ENCODE measurements around the gene SETDB2.

SETDB2 gene

GRCh38 chr13:49436890-49437289, 7.2 kb upstream of the SETDB2 start:
- H3K27ac ChIP-seq (ENCODE audit: low read length) = no peak overlapping the region

GRCh38 chr13:49437705-49438104, 6.4 kb upstream of the SETDB2 start:
- H3K4me3 ChIP-seq (ENCODE audit: low read length) = no peak overlapping the region
- no peaks in the 10 kb centered on the region for H3K4me1 ChIP-seq (ENCODE audit: insufficient read depth, low read length)

More at GRCh38 chr13:49436890-49437289, 7.2 kb upstream of the SETDB2 start:
- Histone ChIP-seq H3K9ac (ENCODE audit: low read depth, low read length) (no peak overlapping the region), H3K36me3 (ENCODE audit: insufficient read depth, low read depth, low read length) (no peaks in the 10 kb centered on the region), H3K27me3 (ENCODE audit: insufficient read depth, low read length) (no peaks in the 10 kb centered on the region), H3K9me3 (ENCODE audit: insufficient read depth, low read depth, low read length) (no peaks in the 10 kb centered on the region), H3K4me1 (ENCODE audit: insufficient read depth, low read length) (no peaks in the 10 kb centered on the region), H3K4me3 (ENCODE audit: low read length) (no peak overlapping the region)

GRCh38 chr13:49439609-49440008, 4.5 kb upstream of the SETDB2 start:
- Histone ChIP-seq H3K27ac (ENCODE audit: low read length) (no peak overlapping the region), H3K9ac (ENCODE audit: low read depth, low read length) (no peak overlapping the region), H3K9me3 (ENCODE audit: insufficient read depth, low read depth, low read length) (no peaks in the 10 kb centered on the region), H3K36me3 (ENCODE audit: insufficient read depth, low read depth, low read length) (no peaks in the 10 kb centered on the region), H3K4me3 (ENCODE audit: low read length) (no peak overlapping the region), H3K4me1 (ENCODE audit: insufficient read depth, low read length) (no peaks in the 10 kb centered on the region), H3K27me3 (ENCODE audit: insufficient read depth, low read length) (no peaks in the 10 kb centered on the region)

More at GRCh38 chr13:49437705-49438104, 6.4 kb upstream of the SETDB2 start:
- Histone ChIP-seq H3K36me3 (ENCODE audit: insufficient read depth, low read depth, low read length) (no peaks in the 10 kb centered on the region), H3K9me3 (ENCODE audit: insufficient read depth, low read depth, low read length) (no peaks in the 10 kb centered on the region), H3K27ac (ENCODE audit: low read length) (no peak overlapping the region), H3K9ac (ENCODE audit: low read depth, low read length) (no peak overlapping the region), H3K27me3 (ENCODE audit: insufficient read depth, low read length) (no peaks in the 10 kb centered on the region)

GRCh38 chr13:49441312-49441711, 2.8 kb upstream of the SETDB2 start:
- Histone ChIP-seq H3K36me3 (ENCODE audit: insufficient read depth, low read depth, low read length) (no peaks in the 10 kb centered on the region), H3K9ac (ENCODE audit: low read depth, low read length) (no peak overlapping the region), H3K9me3 (ENCODE audit: insufficient read depth, low read depth, low read length) (no peaks in the 10 kb centered on the region), H3K27me3 (ENCODE audit: insufficient read depth, low read length) (no peaks in the 10 kb centered on the region), H3K4me1 (ENCODE audit: insufficient read depth, low read length) (peaks cover 4% of the 10 kb centered on the region; the same call in 1 of the 2 replicates), H3K4me3 (ENCODE audit: low read length) (no peak overlapping the region), H3K27ac (ENCODE audit: low read length) (no peak overlapping the region)

- H3K4me1 ChIP-seq (ENCODE audit: insufficient read depth, low read length) = peaks cover 4% of the 10 kb centered on the region; the same call in 1 of the 2 replicates
- no peak overlapping the region for H3K27ac ChIP-seq (ENCODE audit: low read length)
- no peaks in the 10 kb centered on the region for H3K27me3 ChIP-seq (ENCODE audit: insufficient read depth, low read length)
- no peaks in the 10 kb centered on the region for H3K36me3 ChIP-seq (ENCODE audit: insufficient read depth, low read depth, low read length)
- no peaks in the 10 kb centered on the region for H3K9me3 ChIP-seq (ENCODE audit: insufficient read depth, low read depth, low read length)
- no peak overlapping the region for H3K4me3 ChIP-seq (ENCODE audit: low read length)
- no peak overlapping the region for H3K9ac ChIP-seq (ENCODE audit: low read depth, low read length)
These were observed 2.2 kb upstream of the SETDB2 start for GRCh38 chr13:49441846-49442245.

GRCh38 chr13:49443357-49443703, 744 bp upstream of the SETDB2 start:
- Histone ChIP-seq H3K27me3 (ENCODE audit: insufficient read depth, low read length) (no peaks in the 10 kb centered on the region), H3K36me3 (ENCODE audit: insufficient read depth, low read depth, low read length) (no peaks in the 10 kb centered on the region), H3K9me3 (ENCODE audit: insufficient read depth, low read depth, low read length) (no peaks in the 10 kb centered on the region), H3K4me3 (ENCODE audit: low read length) (peak overlapping the region; percentile 83), H3K4me1 (ENCODE audit: insufficient read depth, low read length) (peaks cover 4% of the 10 kb centered on the region; the same call in 1 of the 2 replicates), H3K9ac (ENCODE audit: low read depth, low read length) (peak overlapping the region; percentile 93), H3K27ac (ENCODE audit: low read length) (peak overlapping the region; percentile 85)

- H3K27me3 ChIP-seq (ENCODE audit: insufficient read depth, low read length) = no peaks in the 10 kb centered on the region
- no peak overlapping the region for H3K27ac ChIP-seq (ENCODE audit: low read length)
- H3K9ac ChIP-seq (ENCODE audit: low read depth, low read length) = peak overlapping the region; percentile 81; the same call in 1 of the 2 replicates
- peak overlapping the region; percentile 83 for H3K4me3 ChIP-seq (ENCODE audit: low read length)
- H3K4me1 ChIP-seq (ENCODE audit: insufficient read depth, low read length) = peaks cover 4% of the 10 kb centered on the region; the same call in 1 of the 2 replicates
- no peaks in the 10 kb centered on the region for H3K9me3 ChIP-seq (ENCODE audit: insufficient read depth, low read depth, low read length)
- H3K36me3 ChIP-seq (ENCODE audit: insufficient read depth, low read depth, low read length) = no peaks in the 10 kb centered on the region
These were observed 686 bp downstream of the SETDB2 start for GRCh38 chr13:49444524-49445395.

- Histone ChIP-seq H3K4me3 (ENCODE audit: low read length) (no peak overlapping the region), H3K4me1 (ENCODE audit: insufficient read depth, low read length) (peaks cover 4% of the 10 kb centered on the region; the same call in 1 of the 2 replicates), H3K27me3 (ENCODE audit: insufficient read depth, low read length) (no peaks in the 10 kb centered on the region), H3K27ac (ENCODE audit: low read length) (no peak overlapping the region), H3K9ac (ENCODE audit: low read depth, low read length) (no peak overlapping the region), H3K36me3 (ENCODE audit: insufficient read depth, low read depth, low read length) (no peaks in the 10 kb centered on the region), H3K9me3 (ENCODE audit: insufficient read depth, low read depth, low read length) (no peaks in the 10 kb centered on the region)
These were observed 2.4 kb downstream of the SETDB2 start for GRCh38 chr13:49446473-49446872.

- Histone ChIP-seq H3K4me3 (ENCODE audit: low read length) (no peak overlapping the region), H3K4me1 (ENCODE audit: insufficient read depth, low read length) (peaks cover 4% of the 10 kb centered on the region; the same call in 1 of the 2 replicates), H3K9me3 (ENCODE audit: insufficient read depth, low read depth, low read length) (no peaks in the 10 kb centered on the region), H3K9ac (ENCODE audit: low read depth, low read length) (no peak overlapping the region), H3K27me3 (ENCODE audit: insufficient read depth, low read length) (no peaks in the 10 kb centered on the region), H3K36me3 (ENCODE audit: insufficient read depth, low read depth, low read length) (no peaks in the 10 kb centered on the region), H3K27ac (ENCODE audit: low read length) (no peak overlapping the region)
These were observed 4.7 kb downstream of the SETDB2 start for GRCh38 chr13:49448753-49449152.

GRCh38 chr13:49450105-49450819, 6.2 kb downstream of the SETDB2 start:
- Histone ChIP-seq H3K4me3 (ENCODE audit: low read length) (no peak overlapping the region), H3K9me3 (ENCODE audit: insufficient read depth, low read depth, low read length) (no peaks in the 10 kb centered on the region), H3K4me1 (ENCODE audit: insufficient read depth, low read length) (0 out of 2 replicates have a peak, but pooled peaks cover under 1% of the 10 kb centered on the region), H3K36me3 (ENCODE audit: insufficient read depth, low read depth, low read length) (no peaks in the 10 kb centered on the region), H3K27ac (ENCODE audit: low read length) (no peak overlapping the region), H3K27me3 (ENCODE audit: insufficient read depth, low read length) (no peaks in the 10 kb centered on the region), H3K9ac (ENCODE audit: low read depth, low read length) (no peak overlapping the region)

- no peak overlapping the region for H3K4me3 ChIP-seq (ENCODE audit: low read length)
- H3K27ac ChIP-seq (ENCODE audit: low read length) = no peak overlapping the region
- H3K9me3 ChIP-seq (ENCODE audit: insufficient read depth, low read depth, low read length) = no peaks in the 10 kb centered on the region
- no peaks in the 10 kb centered on the region for H3K27me3 ChIP-seq (ENCODE audit: insufficient read depth, low read length)
- no peaks in the 10 kb centered on the region for H3K4me1 ChIP-seq (ENCODE audit: insufficient read depth, low read length)
- H3K36me3 ChIP-seq (ENCODE audit: insufficient read depth, low read depth, low read length) = no peaks in the 10 kb centered on the region
- no peak overlapping the region for H3K9ac ChIP-seq (ENCODE audit: low read depth, low read length)
These were observed 8.8 kb downstream of the SETDB2 start for GRCh38 chr13:49452725-49453457.
